GM23248 (cell line): ENCODE results near the gene JUP.

Source experiments
- EZH2 ChIP-seq: fragments of 200-600 bp; sonication (generic); IDR thresholded peaks from 2 replicates; pipeline ENCODE4 v1.6.1; 2018; ENCODE audit warnings: antibody characterized with exemption, mild to moderate bottlenecking; ENCODE audit not compliant: insufficient read depth, poor library complexity, severe bottlenecking
- EZH2phosphoT487 ChIP-seq: fragments of 200-600 bp; sonication (generic); IDR thresholded peaks from 2 replicates; pipeline ENCODE4 v1.6.1; 2018; ENCODE audit warnings: antibody characterized with exemption, moderate library complexity, mild to moderate bottlenecking, low read depth; ENCODE audit not compliant: insufficient read depth

- TF ChIP-seq EZH2 (no peak), EZH2phosphoT487 (no peak)
These were observed 12.7 kb downstream of the JUP start for GRCh38 chr17:41773731-41774193.
